Endothelial cell of coronary artery (primary cell): ENCODE measurements around the gene CCL2. TPM values are rescaled to one million over a fixed set of nuclear protein-coding genes. Genes with fewer than 3 reads are reported as not detected.

Experiments
- total RNA-seq: library from RNA; depleted of rRNA; stranded (reverse); fragments of >200 nt; gene quantifications from 2 replicates; pipeline ENCODE4 v1.2.3, GENCODE V29; 2014

Gene CCL2
- total RNA-seq: 50.9 and 78.8 TPM in 2 replicates

DNA sequence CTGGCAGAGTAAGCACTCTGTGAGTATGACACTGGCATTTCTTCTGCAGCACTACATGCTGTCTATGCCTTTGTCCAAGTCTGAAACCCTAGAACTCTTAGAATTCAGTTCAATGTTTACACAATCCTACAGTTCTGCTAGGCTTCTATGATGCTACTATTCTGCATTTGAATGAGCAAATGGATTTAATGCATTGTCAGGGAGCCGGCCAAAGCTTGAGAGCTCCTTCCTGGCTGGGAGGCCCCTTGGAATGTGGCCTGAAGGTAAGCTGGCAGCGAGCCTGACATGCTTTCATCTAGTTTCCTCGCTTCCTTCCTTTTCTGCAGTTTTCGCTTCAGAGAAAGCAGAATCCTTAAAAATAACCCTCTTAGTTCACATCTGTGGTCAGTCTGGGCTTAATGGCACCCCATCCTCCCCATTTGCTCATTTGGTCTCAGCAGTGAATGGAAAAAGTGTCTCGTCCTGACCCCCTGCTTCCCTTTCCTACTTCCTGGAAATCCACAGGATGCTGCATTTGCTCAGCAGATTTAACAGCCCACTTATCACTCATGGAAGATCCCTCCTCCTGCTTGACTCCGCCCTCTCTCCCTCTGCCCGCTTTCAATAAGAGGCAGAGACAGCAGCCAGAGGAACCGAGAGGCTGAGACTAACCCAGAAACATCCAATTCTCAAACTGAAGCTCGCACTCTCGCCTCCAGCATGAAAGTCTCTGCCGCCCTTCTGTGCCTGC lies at the start of gene CCL2:
Gene CCL2 (plus strand): TSS at position 635 of the 730 bp plus-strand sequence. CDS start 65 bp downstream, at position 700.

DNA sequence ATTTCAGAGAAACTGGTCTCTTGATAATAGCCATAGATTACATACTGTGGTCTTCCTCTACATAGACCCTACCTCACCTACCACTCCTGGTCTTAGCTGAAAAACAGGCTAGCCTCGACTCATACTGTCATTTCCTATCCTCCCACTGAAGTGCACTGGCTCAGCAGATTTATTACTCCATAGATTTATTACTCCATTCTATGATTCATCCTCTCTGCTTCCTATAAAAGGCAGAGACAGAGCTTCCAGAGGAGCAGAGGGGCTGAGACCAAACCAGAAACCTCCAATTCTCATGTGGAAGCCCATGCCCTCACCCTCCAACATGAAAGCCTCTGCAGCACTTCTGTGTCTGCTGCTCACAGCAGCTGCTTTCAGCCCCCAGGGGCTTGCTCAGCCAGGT lies 14.9 kb downstream of the CCL2 start, which contains the start of gene CCL7:
Gene CCL7 (plus strand): TSS at position 253 of the 400 bp plus-strand sequence. CDS start 70 bp downstream, at position 323.

DNA sequence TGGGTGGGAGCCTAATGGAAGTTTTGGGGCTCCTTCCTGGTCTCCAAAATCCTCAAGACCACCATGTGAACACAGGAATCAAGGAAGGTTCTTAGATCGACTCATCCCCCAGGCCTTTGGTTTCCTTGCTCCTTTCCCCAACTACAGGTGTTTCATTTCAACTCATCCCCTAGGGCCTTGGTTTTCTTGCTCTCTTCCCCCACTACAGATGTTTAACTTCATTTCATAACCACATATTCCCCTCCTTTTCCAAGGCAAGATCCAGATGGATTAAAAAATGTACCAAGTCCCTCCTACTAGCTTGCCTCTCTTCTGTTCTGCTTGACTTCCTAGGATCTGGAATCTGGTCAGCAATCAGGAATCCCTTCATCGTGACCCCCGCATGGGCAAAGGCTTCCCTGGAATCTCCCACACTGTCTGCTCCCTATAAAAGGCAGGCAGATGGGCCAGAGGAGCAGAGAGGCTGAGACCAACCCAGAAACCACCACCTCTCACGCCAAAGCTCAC lies 30.3 kb downstream of the CCL2 start, which contains the start of gene CCL11:
Gene CCL11 (plus strand): TSS at position 457 of the 507 bp plus-strand sequence. CDS start 67 bp downstream, outside the sequence.

Other genes starting within 250 kb of the CCL2 start
- not detected in 2 replicates for gene CCL7, start 14.9 kb downstream of the CCL2 start, total RNA-seq
- gene CCL11, start 30.5 kb downstream of the CCL2 start, total RNA-seq: not detected in 2 replicates
- gene CCL8, start 64.2 kb downstream of the CCL2 start, total RNA-seq: not detected in 2 replicates
- gene CCL13, start 101.2 kb downstream of the CCL2 start, total RNA-seq: not detected in 2 replicates
- 0.09 TPM in 1 of 2 replicates, not detected in the other for gene CCL1, start 107.9 kb downstream of the CCL2 start, total RNA-seq